GM18498 (cell line): ENCODE measurements around the gene MIDN.

ENCODE experiments used
- ATAC-seq: cut with Tn5 transposase; IDR thresholded peaks from one replicate; pipeline ENCODE4 v1.9.1; 2021; ENCODE audit warnings: mild to moderate bottlenecking, moderate library complexity; ENCODE audit not compliant: unreplicated experiment

The MIDN gene

GRCh38 chr19:1220976-1221903 is 27.1 kb upstream of the MIDN start:
- no peak for ATAC-seq

GRCh38 chr19:1221904-1222255 is 26.5 kb upstream of the MIDN start:
- no peak for ATAC-seq

GRCh38 chr19:1222394-1222793 is 26.0 kb upstream of the MIDN start:
- no peak for ATAC-seq

DNA sequence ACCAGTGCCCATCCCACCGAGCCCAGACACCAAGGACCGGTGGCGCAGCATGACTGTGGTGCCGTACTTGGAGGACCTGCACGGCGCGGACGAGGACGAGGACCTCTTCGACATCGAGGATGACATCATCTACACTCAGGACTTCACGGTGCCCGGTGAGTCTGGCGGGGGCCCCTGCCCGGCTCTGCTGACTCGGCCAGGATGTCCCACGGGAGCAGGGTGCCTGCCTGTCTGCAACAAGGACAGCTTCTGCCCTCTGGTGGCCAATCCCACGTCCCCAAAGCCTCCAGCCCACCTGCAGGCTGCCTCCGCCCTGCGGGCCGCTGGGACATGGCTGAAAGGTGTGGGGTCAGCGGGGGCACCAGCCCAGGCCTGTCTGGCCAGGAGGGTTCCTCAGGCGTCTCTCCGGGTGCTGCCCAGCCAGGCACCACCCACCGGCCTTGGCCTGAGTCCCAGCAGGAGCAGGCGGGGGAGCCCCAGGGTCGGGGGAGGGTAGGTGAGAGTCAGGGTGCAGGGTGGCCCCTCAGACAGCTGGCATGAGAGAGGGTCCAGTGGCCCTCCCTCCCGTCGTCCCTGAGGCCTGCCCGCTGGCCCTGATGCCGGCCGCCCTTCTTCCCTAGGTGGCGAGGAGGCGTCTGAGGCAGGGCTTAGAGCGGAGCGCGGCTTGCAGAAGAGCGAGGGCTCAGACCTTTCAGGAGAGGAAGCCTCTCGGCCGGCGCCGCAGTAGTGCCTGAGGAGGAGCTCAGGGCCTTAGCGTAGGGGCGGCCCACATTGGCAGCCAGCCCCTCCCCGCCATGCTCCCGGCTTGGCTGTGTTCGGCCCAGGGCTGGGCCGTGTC is 25.1 kb upstream of the MIDN start:
- no peak for ATAC-seq

- ATAC-seq: no peak
Observed at GRCh38 chr19:1224047-1224825, 24.1 kb upstream of the MIDN start.

- no peak for ATAC-seq
Observed at GRCh38 chr19:1224847-1225246, 23.5 kb upstream of the MIDN start.

- ATAC-seq: no peak
Observed at GRCh38 chr19:1225440-1226226, 22.8 kb upstream of the MIDN start.

DNA sequence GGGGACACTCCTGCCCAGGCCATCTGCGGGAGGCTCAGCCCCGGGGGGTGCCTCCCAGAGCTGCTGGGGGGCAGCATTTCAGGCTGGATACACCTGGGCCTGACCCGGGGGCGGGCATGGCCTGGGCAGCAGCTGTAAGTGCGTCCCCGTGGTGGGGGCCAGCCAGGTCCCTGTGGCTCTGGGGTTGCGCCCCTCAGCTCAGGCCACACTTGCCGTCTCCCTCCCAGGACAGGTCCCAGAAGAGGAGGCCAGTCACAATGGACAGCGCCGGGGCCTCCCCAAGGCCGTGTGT is 22.2 kb upstream of the MIDN start:
- ATAC-seq: no peak

DNA sequence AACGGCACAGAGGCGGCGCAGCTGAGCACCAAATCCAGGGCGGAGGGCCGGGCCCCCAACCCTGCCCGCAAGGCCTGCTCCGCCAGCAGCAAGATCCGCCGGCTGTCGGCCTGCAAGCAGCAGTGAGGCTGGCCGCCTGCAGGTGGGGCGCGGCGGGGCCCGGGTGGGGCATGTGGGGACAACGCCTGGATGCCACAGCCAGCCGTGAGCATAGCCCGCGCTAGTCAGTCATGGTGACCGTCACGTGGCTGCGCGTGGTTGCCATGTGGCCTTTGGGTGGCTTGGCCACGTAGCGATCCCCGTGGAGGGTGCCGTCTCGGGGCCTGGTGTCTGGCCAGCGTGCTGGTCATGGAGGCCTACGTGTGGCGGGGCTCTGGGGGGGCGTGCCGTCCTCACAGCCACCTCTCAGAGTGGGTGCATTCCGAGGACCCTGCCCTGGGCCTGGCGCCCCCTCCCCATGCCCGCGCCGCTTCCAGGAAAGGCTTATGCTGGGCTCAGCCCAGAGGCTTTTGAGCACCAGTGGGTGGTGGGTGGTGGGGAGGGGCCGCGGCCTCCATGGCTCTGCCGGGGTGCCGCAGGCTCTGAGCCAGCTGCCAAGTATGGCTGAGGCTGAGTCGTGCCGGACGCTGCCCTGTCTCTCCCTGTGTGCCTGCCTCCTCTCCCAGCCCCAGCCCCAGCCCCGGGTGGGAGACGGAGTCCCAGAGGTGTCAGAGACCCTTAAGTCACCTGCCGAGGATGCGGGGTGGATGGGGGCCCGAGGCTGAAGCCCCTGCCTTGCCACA is 21.7 kb upstream of the MIDN start:
- no peak for ATAC-seq

GRCh38 chr19:1227304-1228054 is 20.9 kb upstream of the MIDN start:
- ATAC-seq: no peak

DNA sequence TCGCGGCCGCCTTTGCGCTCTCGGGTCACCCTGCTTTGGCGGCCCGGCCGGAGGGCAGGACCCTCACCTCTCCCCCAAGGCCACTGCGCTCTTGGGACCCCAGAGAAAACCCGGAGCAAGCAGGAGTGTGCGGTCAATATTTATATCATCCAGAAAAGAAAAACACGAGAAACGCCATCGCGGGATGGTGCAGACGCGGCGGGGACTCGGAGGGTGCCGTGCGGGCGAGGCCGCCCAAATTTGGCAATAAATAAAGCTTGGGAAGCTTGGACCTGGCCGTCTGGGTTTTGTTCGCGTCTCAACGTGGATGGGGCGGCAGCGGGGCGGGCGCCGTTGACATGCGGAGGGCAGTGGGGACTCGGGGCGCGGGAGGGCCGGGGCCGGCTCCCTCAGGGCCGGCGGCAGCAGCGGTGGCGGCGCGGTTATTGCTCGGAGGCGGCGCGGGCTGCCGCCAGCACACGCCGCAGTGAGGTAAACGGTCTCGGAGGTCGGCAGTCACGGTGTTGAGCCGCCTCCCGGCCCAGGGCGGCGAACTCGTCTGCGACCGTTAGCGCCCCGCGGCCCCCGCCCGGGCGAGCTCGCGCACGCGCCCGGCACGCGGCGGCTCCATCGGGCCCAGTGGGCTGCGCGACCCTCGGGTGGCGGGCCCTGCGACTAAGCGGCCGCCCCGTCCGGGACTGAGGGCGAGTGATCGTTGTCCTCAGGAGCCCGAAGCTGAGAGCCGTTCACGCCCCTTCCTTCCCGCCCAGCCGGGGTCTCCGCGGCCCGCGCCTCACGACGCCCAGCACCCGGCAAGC is 20.0 kb upstream of the MIDN start:
- no peak for ATAC-seq

DNA sequence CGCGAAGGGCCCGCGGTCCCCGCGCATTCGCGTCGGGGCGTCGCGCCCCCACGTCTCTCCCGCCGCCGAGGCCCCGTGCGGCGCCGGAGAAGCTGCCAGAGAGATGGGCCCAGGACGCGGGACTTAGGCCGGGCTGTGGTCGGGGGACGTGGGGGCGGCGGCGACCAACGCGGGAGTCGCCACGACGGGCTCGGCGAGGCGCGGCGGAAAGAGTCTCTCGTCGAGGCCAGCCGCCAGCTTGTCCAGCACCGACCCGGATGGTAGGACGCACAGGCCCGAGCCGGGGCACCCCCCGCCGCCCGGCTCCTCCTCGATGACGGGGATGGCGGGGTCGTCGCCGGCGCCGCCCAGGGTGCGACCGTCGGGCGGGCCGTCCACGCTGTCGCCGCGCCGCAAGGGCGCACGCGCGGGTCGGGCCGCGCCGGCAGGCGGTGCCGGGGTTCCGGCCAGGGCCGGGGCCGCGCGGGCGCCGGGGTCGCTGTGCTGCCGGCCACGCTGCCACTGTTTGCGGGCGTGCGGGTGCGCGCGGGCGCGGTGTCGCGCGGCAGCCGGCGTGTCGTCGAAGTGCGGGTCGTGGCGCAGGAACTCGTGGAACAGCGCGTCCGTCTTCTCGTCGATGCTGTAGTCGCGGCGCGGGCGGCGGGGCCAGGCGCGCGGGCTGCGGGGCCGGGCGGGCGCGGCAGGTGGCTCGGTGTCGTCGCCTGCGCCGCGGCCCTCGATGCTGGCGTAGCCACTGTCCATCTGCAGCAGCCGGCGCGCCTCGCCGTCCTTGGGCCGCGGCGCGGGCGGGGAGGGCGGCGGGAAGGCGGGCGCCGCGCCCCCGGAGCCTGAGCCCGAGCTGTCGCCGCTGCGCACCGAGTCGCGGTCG is 19.1 kb upstream of the MIDN start:
- no peak for ATAC-seq

DNA sequence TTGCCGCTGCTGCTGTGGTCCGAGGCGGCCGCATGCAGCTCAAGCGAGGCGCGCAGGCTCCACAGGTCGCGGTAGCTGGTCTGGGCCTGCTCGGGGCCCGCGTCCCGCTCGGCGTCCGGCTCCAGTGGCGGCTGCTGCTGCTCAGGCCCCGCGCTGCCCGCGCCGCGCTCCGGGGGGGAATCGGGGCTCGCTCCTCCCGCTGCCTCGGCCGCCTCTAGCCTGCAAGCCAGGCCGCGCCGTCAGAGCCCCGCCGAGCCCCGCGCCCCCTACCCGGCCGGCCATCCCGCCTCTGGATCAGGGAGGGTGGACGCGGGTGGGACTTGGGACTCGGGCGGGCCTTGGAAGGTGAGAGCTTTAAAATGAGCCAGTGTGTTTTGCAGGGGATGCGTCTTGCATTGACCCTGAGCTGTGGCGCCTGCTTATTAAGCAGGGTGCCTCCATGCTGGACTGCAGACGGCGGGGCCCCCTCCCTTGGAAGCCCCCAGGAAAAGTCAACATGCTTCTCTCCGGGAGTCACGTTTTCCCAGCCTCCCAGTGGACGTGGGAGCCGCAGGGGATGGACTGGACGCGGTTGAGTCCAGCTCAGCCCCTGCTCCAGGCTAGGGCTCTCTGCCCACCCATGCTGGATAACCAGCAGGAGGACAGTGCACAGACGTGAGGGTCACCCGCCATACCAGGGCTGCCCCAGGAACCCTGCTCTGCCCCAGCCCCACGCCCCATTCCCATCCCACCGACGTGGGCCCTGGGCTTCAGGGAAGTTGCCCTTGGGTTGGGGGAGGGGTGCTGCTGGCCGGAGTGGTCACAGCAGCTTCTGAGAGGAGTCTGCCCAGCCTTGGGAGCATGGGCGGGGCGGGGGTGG is 18.2 kb upstream of the MIDN start:
- ATAC-seq: no peak

- ATAC-seq: no peak
Observed at GRCh38 chr19:1230783-1231489, 17.4 kb upstream of the MIDN start.

DNA sequence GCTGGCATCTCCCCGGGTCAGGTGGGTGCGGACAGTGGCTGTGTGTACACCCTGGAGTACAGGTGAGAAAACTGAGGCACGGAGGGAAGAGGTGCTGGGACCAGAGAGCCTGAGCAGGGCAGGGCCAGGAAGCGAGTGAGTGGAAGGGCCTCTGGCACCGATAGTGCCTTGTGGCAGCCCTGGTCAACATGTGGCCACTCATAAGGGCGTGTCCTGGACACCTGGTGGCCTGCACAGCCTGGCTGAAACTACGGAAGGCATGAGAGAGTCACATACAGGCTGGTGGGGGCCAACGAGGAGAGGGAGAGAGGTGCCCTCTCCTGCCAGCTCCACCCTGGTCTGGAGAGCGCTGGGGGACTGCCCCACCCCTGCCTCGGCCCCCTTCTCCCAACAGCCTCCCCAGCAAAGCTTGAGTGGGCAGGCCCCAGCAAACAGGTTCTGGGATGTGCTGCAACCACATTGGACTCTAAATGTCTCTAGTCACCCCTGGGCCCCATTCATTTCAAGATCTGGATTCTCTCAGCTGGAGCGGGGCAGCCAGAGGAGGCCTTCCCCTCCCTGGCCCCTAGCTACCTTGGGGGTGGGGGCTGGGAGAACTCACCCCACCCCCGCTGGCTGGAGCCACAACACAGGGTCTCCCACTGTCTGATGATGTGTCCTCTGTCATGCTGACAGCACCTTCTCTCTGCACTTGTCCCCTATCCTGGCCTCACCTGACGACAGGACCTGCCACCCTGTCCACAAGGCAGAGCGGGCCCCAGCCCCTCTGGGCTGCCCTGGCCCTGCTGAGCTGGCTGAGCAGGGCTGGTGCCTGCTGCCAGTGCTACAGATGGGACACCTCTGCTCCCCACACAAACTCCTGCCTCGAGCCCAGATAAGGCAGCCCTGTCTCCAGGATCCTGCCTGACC is 16.4 kb upstream of the MIDN start:
- no peak for ATAC-seq
